Measurements from ENCODE around the gene OLIG1.

The OLIG1 gene

DNA sequence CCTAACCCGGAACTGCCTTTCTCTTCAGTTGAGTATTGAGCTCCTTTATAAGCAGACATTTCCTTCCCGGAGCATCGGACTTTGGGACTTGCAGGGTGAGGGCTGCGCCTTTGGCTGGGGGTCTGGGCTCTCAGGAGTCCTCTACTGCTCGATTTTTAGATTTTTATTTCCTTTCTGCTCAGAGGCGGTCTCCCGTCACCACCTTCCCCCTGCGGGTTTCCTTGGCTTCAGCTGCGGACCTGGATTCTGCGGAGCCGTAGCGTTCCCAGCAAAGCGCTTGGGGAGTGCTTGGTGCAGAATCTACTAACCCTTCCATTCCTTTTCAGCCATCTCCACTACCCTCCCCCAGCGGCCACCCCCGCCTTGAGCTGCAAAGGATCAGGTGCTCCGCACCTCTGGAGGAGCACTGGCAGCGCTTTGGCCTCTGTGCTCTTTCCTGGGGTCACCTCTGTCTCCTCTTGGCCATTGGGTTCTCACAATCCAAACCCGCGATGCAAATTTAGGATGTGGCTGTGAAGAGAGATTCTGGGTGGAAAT, 40.5 kb upstream of the OLIG1 start:
- DNase-seq (ENCODE audit: low read depth in 1 of 2, low spot score in 1 of 2) = no peak
- no peak overlapping the region for H3K27ac ChIP-seq (replicated peaks)
- TF ChIP-seq, protein P1, sequence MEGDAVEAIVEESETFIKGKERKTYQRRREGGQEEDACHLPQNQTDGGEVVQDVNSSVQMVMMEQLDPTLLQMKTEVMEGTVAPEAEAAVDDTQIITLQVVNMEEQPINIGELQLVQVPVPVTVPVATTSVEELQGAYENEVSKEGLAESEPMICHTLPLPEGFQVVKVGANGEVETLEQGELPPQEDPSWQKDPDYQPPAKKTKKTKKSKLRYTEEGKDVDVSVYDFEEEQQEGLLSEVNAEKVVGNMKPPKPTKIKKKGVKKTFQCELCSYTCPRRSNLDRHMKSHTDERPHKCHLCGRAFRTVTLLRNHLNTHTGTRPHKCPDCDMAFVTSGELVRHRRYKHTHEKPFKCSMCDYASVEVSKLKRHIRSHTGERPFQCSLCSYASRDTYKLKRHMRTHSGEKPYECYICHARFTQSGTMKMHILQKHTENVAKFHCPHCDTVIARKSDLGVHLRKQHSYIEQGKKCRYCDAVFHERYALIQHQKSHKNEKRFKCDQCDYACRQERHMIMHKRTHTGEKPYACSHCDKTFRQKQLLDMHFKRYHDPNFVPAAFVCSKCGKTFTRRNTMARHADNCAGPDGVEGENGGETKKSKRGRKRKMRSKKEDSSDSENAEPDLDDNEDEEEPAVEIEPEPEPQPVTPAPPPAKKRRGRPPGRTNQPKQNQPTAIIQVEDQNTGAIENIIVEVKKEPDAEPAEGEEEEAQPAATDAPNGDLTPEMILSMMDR (IDR thresholded peaks at IDR 0.05; ENCODE audit: insufficient read depth, low read length) = no peak
- no peak for TF ChIP-seq GABPA (IDR thresholded peaks at IDR 0.05; ENCODE audit: low read depth)
- TF ChIP-seq, protein P2, sequence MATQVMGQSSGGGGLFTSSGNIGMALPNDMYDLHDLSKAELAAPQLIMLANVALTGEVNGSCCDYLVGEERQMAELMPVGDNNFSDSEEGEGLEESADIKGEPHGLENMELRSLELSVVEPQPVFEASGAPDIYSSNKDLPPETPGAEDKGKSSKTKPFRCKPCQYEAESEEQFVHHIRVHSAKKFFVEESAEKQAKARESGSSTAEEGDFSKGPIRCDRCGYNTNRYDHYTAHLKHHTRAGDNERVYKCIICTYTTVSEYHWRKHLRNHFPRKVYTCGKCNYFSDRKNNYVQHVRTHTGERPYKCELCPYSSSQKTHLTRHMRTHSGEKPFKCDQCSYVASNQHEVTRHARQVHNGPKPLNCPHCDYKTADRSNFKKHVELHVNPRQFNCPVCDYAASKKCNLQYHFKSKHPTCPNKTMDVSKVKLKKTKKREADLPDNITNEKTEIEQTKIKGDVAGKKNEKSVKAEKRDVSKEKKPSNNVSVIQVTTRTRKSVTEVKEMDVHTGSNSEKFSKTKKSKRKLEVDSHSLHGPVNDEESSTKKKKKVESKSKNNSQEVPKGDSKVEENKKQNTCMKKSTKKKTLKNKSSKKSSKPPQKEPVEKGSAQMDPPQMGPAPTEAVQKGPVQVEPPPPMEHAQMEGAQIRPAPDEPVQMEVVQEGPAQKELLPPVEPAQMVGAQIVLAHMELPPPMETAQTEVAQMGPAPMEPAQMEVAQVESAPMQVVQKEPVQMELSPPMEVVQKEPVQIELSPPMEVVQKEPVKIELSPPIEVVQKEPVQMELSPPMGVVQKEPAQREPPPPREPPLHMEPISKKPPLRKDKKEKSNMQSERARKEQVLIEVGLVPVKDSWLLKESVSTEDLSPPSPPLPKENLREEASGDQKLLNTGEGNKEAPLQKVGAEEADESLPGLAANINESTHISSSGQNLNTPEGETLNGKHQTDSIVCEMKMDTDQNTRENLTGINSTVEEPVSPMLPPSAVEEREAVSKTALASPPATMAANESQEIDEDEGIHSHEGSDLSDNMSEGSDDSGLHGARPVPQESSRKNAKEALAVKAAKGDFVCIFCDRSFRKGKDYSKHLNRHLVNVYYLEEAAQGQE (IDR thresholded peaks at IDR 0.05; ENCODE audit: insufficient replicate concordance, low read depth) = no peak
- no peak for TF ChIP-seq POLR2AphosphoS5 (IDR thresholded peaks at IDR 0.05; ENCODE audit: low read depth)
- no peak for TF ChIP-seq SPI1 (IDR thresholded peaks at IDR 0.05; ENCODE audit: borderline replicate concordance, low read depth)
- no peak overlapping the region for H3K4me3 ChIP-seq (replicated peaks; ENCODE audit: insufficient read depth, low read length)
- H3K27me3 ChIP-seq (ENCODE audit: insufficient read depth, poor library complexity, severe bottlenecking) = no peaks in the 10 kb centered on the region

DNA sequence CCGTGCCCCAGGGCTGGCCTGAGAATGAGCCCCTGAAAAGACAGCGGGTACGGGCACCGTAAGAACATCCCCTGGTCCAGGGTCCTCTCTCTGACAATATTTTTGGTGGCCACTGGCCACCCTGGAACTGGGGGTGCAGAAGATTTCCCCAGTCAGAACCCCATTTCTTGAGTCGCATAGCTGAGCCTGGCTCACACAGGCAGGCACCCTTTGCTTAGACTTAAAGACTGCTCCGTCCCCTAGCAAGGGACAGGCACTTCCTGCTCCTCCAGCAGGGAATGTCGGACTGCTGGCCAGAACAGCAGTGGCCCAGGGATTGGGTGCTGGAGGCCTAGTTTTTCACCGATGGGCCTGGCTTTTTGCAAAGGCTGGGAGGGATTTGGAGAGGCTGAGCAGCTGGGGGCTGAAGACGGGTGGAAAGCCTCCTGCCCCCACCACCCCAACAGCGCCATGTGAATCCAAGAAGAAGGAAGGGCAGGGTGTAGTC, 39.9 kb upstream of the OLIG1 start:
- no peaks in the 10 kb centered on the region for H3K27me3 ChIP-seq (ENCODE audit: insufficient read depth, poor library complexity, severe bottlenecking)
- H3K27ac ChIP-seq (replicated peaks) = no peak overlapping the region
- no peak for DNase-seq (ENCODE audit: low read depth in 1 of 2, low spot score in 1 of 2)
- H3K4me3 ChIP-seq (replicated peaks; ENCODE audit: insufficient read depth, low read length) = no peak overlapping the region
- TF ChIP-seq, protein P1 (IDR thresholded peaks at IDR 0.05; ENCODE audit: insufficient read depth, low read length) = no peak
- TF ChIP-seq GABPA (IDR thresholded peaks at IDR 0.05; ENCODE audit: low read depth) (no peak), SPI1 (IDR thresholded peaks at IDR 0.05; ENCODE audit: borderline replicate concordance, low read depth) (no peak), POLR2AphosphoS5 (IDR thresholded peaks at IDR 0.05; ENCODE audit: low read depth) (no peak)
- TF ChIP-seq, protein P2 (IDR thresholded peaks at IDR 0.05; ENCODE audit: insufficient replicate concordance, low read depth) = no peak

DNA sequence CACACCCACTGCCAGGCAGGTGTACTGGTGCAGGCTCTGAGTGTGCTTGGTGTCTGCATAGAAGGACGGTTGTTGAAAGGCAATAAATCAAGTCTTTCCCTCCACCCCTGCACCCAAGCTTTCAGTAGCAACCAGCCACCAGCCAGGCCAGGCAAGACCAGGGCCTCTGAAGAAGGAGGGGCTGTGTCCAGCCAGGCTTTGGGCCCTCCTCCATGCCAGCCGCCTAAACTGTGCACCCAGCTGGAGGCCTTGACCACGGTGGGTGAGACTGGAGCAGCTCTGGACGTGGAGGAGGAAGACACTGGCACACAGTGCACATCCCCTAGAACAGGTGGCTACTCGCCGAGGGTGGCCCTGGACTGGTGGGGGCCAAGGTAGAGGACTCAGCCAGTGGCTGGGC, 39.3 kb upstream of the OLIG1 start:
- DNase-seq (ENCODE audit: low read depth in 1 of 2, low spot score in 1 of 2) = no peak
- Histone ChIP-seq H3K27me3 (ENCODE audit: insufficient read depth, poor library complexity, severe bottlenecking) (no peaks in the 10 kb centered on the region), H3K27ac (replicated peaks) (no peak overlapping the region), H3K4me3 (replicated peaks; ENCODE audit: insufficient read depth, low read length) (no peak overlapping the region)
- TF ChIP-seq, protein P2 (IDR thresholded peaks at IDR 0.05; ENCODE audit: insufficient replicate concordance, low read depth) = no peak
- TF ChIP-seq, protein P1 (IDR thresholded peaks at IDR 0.05; ENCODE audit: insufficient read depth, low read length) = no peak
- TF ChIP-seq POLR2AphosphoS5 (IDR thresholded peaks at IDR 0.05; ENCODE audit: low read depth) = no peak
